ENCODE results near the gene ZNF335. TPM values are rescaled to one million over a fixed set of nuclear protein-coding genes. Genes with fewer than 3 reads are reported as not detected.
A peak's percentile ranks its signal among the peaks of the same experiment; 100 is the strongest.

Gene ZNF335
- total and polyA plus RNA-seq, 2 of the 13 experiments (the other 11 are each of a cell fraction or from before 2014, with no cell fraction given) = 9.7 to 13.7 TPM

GRCh38 chr20:45933266-45934045 lies 38.5 kb downstream of the ZNF335 start (continued):
- TF ChIP-seq ZNF720 (CRISPR knock-in tag; IDR thresholded peaks at IDR 0.05) (no peak), ZNF512 (CRISPR knock-in tag; IDR thresholded peaks at IDR 0.05) (no peak), FOXM1 (CRISPR knock-in tag; IDR thresholded peaks at IDR 0.05) (no peak), CCDC6 (CRISPR knock-in tag; IDR thresholded peaks at IDR 0.05) (peak; percentile 12; the same call in 1 of the 2 replicates), SATB2 (CRISPR knock-in tag; IDR thresholded peaks at IDR 0.05) (no peak; the same call in 1 of the 2 replicates), ZMYM3 (CRISPR knock-in tag; IDR thresholded peaks at IDR 0.05) (no peak), ZNF749 (CRISPR knock-in tag; IDR thresholded peaks at IDR 0.05; ENCODE audit: borderline replicate concordance) (no peak), PAX8 (CRISPR knock-in tag; IDR thresholded peaks at IDR 0.05; ENCODE audit: borderline replicate concordance) (no peak; the same call in none of the 2 replicates), ZNF331 (CRISPR knock-in tag; IDR thresholded peaks at IDR 0.05) (peak; percentile 73; the same call in 1 of the 2 replicates), NPAS2 (CRISPR knock-in tag; IDR thresholded peaks at IDR 0.05; ENCODE audit: borderline replicate concordance) (0 out of 2 replicates have a peak, but pooled peaks have one; percentile 47), THAP11 (CRISPR knock-in tag; IDR thresholded peaks at IDR 0.05) (0 out of 2 replicates have a peak, but pooled peaks have one; percentile 38), ZNF710 (CRISPR knock-in tag; IDR thresholded peaks at IDR 0.05; ENCODE audit: borderline replicate concordance) (peak; percentile 14; the same call in 1 of the 2 replicates), ELF4 (CRISPR knock-in tag; IDR thresholded peaks at IDR 0.05; ENCODE audit: borderline replicate concordance) (peak; percentile 48; the same call in 1 of the 2 replicates), CENPBD1 (CRISPR knock-in tag; IDR thresholded peaks at IDR 0.05; ENCODE audit: borderline replicate concordance, low read depth) (no peak), ZNF747 (CRISPR knock-in tag; IDR thresholded peaks at IDR 0.05; ENCODE audit: borderline replicate concordance) (peak; percentile 75; the same call in 1 of the 2 replicates), HIC2 (CRISPR knock-in tag; IDR thresholded peaks at IDR 0.05; ENCODE audit: low read depth) (no peak; the same call in 1 of the 2 replicates), ZNF704 (CRISPR knock-in tag; IDR thresholded peaks at IDR 0.05; ENCODE audit: borderline replicate concordance) (0 out of 2 replicates have a peak, but pooled peaks have one; percentile 68), PHF8 (CRISPR knock-in tag; IDR thresholded peaks at IDR 0.05) (no peak), ETV6 (CRISPR knock-in tag; conservative IDR thresholded peaks at IDR 0.05) (peak; percentile 63; the same call in 1 of the 2 replicates), ZNF776 (CRISPR knock-in tag; IDR thresholded peaks at IDR 0.05) (no peak), MBNL3 (CRISPR knock-in tag; conservative IDR thresholded peaks at IDR 0.05) (no peak)

Measured in HepG2 (cell line).